HG03060 (cell line): ENCODE results near the gene RASGRF2.
A peak's percentile ranks its signal among the peaks of the same experiment; 100 is the strongest.

Experiments
- ATAC-seq: cut with Tn5 transposase; IDR thresholded peaks from one replicate; pipeline ENCODE4 v1.9.1; 2021; ENCODE audit warnings: low read depth, moderate number of reproducible peaks; ENCODE audit not compliant: unreplicated experiment

Gene RASGRF2, protein sequence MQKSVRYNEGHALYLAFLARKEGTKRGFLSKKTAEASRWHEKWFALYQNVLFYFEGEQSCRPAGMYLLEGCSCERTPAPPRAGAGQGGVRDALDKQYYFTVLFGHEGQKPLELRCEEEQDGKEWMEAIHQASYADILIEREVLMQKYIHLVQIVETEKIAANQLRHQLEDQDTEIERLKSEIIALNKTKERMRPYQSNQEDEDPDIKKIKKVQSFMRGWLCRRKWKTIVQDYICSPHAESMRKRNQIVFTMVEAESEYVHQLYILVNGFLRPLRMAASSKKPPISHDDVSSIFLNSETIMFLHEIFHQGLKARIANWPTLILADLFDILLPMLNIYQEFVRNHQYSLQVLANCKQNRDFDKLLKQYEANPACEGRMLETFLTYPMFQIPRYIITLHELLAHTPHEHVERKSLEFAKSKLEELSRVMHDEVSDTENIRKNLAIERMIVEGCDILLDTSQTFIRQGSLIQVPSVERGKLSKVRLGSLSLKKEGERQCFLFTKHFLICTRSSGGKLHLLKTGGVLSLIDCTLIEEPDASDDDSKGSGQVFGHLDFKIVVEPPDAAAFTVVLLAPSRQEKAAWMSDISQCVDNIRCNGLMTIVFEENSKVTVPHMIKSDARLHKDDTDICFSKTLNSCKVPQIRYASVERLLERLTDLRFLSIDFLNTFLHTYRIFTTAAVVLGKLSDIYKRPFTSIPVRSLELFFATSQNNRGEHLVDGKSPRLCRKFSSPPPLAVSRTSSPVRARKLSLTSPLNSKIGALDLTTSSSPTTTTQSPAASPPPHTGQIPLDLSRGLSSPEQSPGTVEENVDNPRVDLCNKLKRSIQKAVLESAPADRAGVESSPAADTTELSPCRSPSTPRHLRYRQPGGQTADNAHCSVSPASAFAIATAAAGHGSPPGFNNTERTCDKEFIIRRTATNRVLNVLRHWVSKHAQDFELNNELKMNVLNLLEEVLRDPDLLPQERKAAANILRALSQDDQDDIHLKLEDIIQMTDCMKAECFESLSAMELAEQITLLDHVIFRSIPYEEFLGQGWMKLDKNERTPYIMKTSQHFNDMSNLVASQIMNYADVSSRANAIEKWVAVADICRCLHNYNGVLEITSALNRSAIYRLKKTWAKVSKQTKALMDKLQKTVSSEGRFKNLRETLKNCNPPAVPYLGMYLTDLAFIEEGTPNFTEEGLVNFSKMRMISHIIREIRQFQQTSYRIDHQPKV (N-terminal part only)

GRCh38 chr5:80959768-80960442 lies at the start of gene RASGRF2:
RASGRF2 (plus strand) TSS chr5:80960363; CDS start chr5:80960739, 376 bp downstream.
- no peak for ATAC-seq

DNA sequence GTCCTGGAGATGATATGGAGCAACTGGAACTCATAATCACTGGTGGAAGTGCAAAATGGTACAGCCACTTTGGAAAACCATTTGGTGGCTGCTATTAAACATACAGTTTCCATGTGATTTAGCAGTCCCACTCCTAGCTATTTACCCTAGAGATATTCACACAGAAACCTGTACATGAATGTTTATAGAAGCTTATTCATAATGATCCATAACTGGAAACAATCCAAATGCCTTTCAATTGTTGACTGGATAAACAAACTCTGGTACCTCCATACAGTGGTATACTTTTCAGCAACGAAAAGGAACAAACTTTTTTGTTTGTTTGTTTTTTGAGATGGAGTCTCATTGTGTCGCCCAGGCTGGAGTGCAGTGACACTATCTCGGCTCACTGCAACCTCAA lies 47.7 kb upstream of the RASGRF2 start:
- no peak for ATAC-seq

GRCh38 chr5:80915716-80916115 lies 44.4 kb upstream of the RASGRF2 start:
- ATAC-seq: no peak

- no peak for ATAC-seq
These were observed 43.5 kb upstream of the RASGRF2 start for GRCh38 chr5:80916676-80917075.

- no peak for ATAC-seq
These were observed 42.5 kb upstream of the RASGRF2 start for GRCh38 chr5:80917631-80918030.

GRCh38 chr5:80919678-80920196 lies 40.4 kb upstream of the RASGRF2 start:
- no peak for ATAC-seq

GRCh38 chr5:80920333-80920732 lies 39.8 kb upstream of the RASGRF2 start:
- no peak for ATAC-seq

- ATAC-seq: no peak
These were observed 39.1 kb upstream of the RASGRF2 start for GRCh38 chr5:80921026-80921425.

- ATAC-seq: no peak
These were observed 34.2 kb upstream of the RASGRF2 start for GRCh38 chr5:80925931-80926330.

DNA sequence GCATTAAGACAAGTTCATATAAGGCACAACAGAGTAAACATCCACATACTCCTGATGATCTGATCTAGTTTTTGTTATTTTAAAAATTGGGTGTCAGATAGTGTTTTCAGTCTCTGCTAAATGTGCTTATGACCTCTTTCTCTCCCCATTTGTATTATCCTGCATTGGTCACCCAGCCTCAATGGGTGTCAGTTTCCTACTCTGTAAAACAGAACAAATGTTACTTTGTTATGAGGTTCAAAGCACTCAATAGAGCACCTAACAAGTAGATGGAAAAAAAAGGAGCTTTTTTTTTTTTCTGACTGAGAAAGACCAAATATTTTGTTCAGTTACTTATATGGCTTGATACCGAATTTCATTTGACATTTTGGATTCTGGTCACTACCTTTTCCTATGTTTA lies 33.6 kb upstream of the RASGRF2 start:
- ATAC-seq: no peak

DNA sequence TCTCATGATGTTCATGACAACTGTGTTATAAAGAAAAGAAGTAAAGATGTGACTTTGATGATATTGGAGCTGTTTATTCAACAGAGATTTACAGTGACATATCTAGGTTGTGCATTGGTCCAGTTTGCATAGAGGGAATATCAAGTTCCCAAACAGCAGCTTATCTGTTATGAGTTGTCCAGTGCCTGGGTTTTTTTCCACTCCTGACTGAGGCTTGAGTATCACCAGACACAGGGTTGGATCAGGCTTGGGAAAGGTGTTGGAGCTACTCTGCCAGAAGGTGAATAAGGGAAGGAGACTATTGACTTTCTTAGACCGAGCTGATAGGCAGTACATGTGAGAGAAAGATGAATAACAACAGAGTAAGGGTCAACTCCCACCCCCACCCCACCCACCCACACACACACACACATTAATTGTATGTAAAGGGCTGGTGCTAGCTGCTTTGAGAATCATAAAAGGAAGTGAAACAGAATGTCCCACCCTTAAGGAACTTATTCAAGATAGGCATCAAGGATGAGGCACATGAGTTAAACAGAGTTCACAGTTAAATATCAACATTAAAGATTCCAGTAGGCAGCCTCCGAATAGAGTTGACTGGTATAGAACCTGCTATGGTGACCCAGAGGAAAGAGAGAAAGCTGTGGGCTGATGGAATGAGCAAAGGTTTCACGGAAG lies 33.0 kb upstream of the RASGRF2 start:
- ATAC-seq: no peak

- peak; percentile 70 for ATAC-seq
These were observed 32.1 kb upstream of the RASGRF2 start for GRCh38 chr5:80928073-80928472.

DNA sequence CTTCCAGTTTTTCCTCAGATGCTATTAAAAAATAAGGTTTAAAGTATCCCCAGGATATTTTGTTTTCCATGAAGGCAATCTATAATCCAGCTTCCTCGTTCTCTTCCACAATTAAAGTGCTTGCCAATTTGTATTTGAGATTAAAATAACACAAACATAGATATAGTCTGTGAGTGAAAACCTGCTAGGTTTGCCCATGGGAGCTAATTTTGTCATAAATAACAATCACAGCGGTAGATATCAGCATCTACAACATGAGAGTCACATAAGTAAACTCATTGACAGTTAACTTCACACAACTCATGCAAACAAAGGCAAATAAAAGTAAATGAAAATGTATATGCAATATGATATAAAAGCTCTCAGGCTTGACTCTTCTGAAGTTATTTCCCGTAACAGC lies 29.2 kb upstream of the RASGRF2 start:
- no peak for ATAC-seq

GRCh38 chr5:80931411-80931810 lies 28.8 kb upstream of the RASGRF2 start:
- ATAC-seq: no peak

DNA sequence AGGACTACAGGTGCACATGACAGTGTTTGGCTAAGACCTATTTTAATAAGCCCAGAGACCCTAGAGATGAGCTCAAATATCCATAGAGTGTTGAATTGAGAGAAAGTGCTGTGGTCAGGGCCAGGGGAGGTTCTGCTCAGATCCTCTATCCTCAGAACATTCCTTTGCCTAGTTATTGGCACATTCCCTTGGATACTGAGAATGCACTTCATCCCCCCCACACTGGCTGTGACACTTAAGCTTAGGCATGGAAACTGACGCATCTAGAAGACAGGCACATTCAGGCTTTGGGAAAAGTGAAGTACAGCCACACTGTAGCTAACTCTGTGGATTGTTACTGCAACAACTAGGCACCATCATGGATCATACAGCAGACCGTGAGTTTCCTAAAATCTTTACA lies 27.1 kb upstream of the RASGRF2 start:
- ATAC-seq: no peak

DNA sequence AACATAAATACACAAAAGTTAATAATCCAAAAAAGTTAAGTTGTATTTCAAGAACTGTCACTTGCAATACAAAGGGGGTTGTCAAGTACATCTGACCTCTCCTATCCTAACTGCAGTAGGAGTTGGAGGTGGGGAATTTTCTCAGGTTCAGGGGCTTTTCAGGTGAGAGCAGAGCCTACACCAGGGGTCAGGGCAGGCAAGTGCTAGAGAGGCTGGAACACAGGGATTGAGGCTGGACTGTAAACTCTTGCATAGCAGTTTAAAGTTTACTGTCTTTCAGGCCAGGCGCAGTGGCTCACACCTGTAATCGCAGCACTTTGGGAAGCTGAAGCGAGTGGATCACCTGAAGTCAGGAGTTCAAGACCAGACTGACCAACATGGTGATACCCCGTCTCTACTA lies 25.4 kb upstream of the RASGRF2 start:
- no peak for ATAC-seq

DNA sequence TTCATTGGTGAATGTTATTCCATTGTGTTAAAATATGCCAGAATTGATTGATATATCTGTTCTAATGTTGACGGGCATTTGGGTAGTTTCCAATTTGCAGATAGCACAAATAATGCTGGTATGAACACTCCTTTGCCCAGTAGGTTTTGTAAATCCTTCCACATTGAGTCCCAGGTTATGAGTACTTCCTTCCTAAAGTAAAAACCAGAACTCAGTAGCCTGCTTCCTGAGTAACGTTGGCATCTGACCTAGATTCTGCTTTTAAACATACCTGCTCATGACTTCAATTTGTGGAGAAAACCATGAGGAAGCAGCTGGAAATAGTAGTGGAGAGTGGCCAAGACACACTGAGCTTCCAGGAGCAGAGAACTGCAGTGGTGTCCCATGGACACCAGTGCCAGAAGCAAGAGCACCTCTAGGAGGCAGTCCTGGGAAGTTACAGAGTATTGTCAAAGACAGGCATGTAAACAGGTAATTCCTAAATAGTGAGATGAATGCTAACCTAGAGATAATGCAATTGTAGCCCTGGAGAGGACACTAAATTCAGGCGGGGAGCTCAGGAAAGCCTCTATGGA lies 24.3 kb upstream of the RASGRF2 start:
- ATAC-seq: no peak

DNA sequence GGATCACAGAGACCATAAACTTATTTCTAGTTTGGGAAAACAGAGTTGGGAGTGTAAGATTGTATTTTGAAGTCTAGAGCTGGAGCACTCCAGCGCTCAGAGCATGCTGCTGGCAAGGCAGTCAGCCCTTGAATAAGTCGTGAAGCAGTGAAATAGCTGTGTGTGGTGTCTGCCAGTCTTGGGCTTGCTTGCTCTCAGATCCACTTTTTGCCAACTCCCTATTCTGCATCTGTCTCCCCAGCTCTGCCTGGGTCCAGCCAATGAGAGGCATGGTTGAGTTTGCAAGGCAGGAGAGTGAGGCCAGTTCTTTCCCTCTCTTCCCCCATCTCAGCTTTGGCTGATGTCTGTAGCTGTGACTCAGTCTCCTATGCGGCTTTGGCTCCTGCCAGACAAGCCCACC lies 23.3 kb upstream of the RASGRF2 start:
- no peak for ATAC-seq
